HFFc6 (cell line): ENCODE results near the gene REEP2. TPM values are rescaled to one million over a fixed set of nuclear protein-coding genes. Genes with fewer than 3 reads are reported as not detected.
"Not testable (repeated sequence)": the region's sequence is repeated elsewhere in the genome, so short reads cannot be mapped to it uniquely, and the experiment has no call there.

Source experiments
- DNase-seq: peaks from one replicate; pipeline ENCODE4 v3.0.0-alpha.2; 2018
- H3K27ac Mint-ChIP-seq: 2 replicates; pipeline ENCODE4 v1.8.0; 2020; ENCODE audit warnings: mild to moderate bottlenecking, mixed read lengths
- H3K27me3 Mint-ChIP-seq: 2 replicates; pipeline ENCODE4 v1.8.0; 2021; ENCODE audit warnings: mild to moderate bottlenecking, moderate library complexity, mixed read lengths; ENCODE audit not compliant: insufficient read depth
- H3K36me3 Mint-ChIP-seq: 2 replicates; pipeline ENCODE4 v1.8.0; 2021; ENCODE audit warnings: low read depth, mixed read lengths
- H3K4me1 Mint-ChIP-seq: 2 replicates; pipeline ENCODE4 v1.8.0; 2020; ENCODE audit warnings: low read depth, mixed read lengths
- H3K4me3 Mint-ChIP-seq: 2 replicates; pipeline ENCODE4 v1.8.0; 2020; ENCODE audit warnings: mild to moderate bottlenecking, moderate library complexity, mixed read lengths
- H3K9me3 Mint-ChIP-seq: 2 replicates; pipeline ENCODE4 v1.8.0; 2020; ENCODE audit warnings: mild to moderate bottlenecking, mixed read lengths
- long read RNA-seq: library from polyadenylated mRNA; unstranded; transcript quantifications from one replicate; pipeline ENCODE4 v2.0.0, GENCODE V29; 2019
- total RNA-seq, 6 experiments: library from RNA; stranded (reverse); fragmentation: NEBNext Ultra II Directional; extraction: Animal tissue kit (Norgen Biotek cat#: 25700); gene quantifications; 2 replicates in 1 of 6; 3 replicates in 5 of 6; pipeline ENCODE4 v1.2.3, GENCODE V29; 2021
- TF ChIP-seq, protein P1 (sequence below): fragments of 200-600 bp; sonication (generic); IDR thresholded peaks from 2 replicates; pipeline ENCODE4 v1.5.0; 2021; ENCODE audit warnings: antibody characterized with exemption, mild to moderate bottlenecking

REEP2 gene, protein sequence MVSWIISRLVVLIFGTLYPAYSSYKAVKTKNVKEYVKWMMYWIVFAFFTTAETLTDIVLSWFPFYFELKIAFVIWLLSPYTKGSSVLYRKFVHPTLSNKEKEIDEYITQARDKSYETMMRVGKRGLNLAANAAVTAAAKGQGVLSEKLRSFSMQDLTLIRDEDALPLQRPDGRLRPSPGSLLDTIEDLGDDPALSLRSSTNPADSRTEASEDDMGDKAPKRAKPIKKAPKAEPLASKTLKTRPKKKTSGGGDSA
- 10 to 100 TPM; 27.8 to 36.6 (median 33.2) TPM for total RNA-seq
- long read RNA-seq, transcript REEP2-201 (8 exons, 2,099 nt) = minor isoform, 11 of 50 reads
- long read RNA-seq, transcript REEP2-202 (8 exons, 2,170 nt) = major isoform, 34 of 50 reads
- long read RNA-seq, partial matches to known transcripts = 2 of 50 reads
- long read RNA-seq, other reads (novel, unspliced or antisense) = 3 of 50 reads

DNA sequence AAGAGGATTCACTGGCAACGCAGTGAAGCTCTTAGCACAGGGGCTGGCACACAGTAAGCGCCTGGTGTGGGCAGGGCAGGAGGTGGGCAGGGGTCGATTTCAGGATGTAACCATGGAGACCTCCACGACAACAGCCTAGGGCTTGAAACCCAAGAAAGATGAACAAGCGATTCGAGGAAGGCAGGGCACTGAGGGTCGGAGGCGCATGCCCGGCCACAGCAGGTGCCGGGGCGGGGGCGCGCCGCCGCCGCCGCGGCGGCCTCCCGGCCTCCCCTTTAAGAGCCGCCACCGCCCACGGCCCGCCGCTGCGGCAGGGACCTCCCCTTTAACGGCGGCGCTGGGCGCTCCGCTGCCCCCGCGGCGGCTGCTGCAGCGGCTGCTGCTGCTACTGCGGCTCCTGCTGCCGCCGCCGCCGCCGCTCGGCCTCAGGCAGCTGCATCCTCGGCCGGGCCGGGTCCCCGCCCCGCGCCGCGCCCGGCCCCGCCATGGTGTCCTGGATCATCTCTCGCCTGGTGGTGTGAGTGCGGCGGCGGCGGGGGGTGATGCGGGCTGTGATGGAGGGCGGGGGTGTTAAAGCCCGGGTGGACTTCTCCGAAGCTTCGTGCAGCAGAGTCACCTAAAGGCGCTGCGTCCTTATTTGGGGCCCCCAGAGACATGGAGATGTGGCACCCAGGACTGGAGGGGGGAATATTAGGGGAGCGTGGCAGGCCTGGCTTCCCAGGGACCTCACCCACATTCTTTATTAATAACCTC lies at the start of gene REEP2:
TSS of gene REEP2 (plus strand) at position 334 of the 753 bp plus-strand sequence. CDS start at position 486, 152 bp downstream.
- H3K4me1 Mint-ChIP-seq = peaks cover 20% of the 10 kb centered on the region
- H3K36me3 Mint-ChIP-seq = peaks cover 12% of the 10 kb centered on the region
- H3K9me3 Mint-ChIP-seq = no peaks in the 10 kb centered on the region
- peak within 1 kb of the TSS; percentile 90 for H3K4me3 Mint-ChIP-seq
- TF ChIP-seq, protein P1, sequence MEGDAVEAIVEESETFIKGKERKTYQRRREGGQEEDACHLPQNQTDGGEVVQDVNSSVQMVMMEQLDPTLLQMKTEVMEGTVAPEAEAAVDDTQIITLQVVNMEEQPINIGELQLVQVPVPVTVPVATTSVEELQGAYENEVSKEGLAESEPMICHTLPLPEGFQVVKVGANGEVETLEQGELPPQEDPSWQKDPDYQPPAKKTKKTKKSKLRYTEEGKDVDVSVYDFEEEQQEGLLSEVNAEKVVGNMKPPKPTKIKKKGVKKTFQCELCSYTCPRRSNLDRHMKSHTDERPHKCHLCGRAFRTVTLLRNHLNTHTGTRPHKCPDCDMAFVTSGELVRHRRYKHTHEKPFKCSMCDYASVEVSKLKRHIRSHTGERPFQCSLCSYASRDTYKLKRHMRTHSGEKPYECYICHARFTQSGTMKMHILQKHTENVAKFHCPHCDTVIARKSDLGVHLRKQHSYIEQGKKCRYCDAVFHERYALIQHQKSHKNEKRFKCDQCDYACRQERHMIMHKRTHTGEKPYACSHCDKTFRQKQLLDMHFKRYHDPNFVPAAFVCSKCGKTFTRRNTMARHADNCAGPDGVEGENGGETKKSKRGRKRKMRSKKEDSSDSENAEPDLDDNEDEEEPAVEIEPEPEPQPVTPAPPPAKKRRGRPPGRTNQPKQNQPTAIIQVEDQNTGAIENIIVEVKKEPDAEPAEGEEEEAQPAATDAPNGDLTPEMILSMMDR = no peak
- H3K27ac Mint-ChIP-seq = peak within 1 kb of the TSS; percentile 66
- peaks cover 4% of the 10 kb centered on the region for H3K27me3 Mint-ChIP-seq
- DNase-seq = peak; percentile 31

DNA sequence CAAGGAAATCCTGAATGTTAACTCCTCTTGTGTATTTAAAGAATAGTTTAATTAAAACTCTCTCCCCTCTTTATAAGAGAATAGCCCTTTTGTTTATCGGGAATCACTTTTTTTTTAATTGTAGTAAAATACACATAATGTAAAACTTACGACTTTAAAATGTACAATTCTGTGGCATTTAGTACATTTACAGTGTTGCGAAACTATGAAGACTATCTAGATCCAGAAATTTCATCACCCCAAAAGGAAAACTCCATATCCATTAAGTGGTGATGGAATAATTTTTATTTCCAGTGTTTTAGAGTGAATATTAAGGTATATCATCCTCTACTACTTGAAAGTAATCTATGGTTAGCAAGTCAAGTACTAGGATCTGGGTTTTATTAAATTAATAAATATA lies 49.5 kb upstream of the REEP2 start:
- no peaks in the 10 kb centered on the region for H3K27me3 Mint-ChIP-seq
- no peak overlapping the region for H3K4me3 Mint-ChIP-seq
- H3K27ac Mint-ChIP-seq = no peak overlapping the region
- H3K4me1 Mint-ChIP-seq = no peaks in the 10 kb centered on the region
- TF ChIP-seq, protein P1 = no peak
- no peaks in the 10 kb centered on the region for H3K9me3 Mint-ChIP-seq
- peaks cover 30% of the 10 kb centered on the region for H3K36me3 Mint-ChIP-seq
- DNase-seq = no peak

DNA sequence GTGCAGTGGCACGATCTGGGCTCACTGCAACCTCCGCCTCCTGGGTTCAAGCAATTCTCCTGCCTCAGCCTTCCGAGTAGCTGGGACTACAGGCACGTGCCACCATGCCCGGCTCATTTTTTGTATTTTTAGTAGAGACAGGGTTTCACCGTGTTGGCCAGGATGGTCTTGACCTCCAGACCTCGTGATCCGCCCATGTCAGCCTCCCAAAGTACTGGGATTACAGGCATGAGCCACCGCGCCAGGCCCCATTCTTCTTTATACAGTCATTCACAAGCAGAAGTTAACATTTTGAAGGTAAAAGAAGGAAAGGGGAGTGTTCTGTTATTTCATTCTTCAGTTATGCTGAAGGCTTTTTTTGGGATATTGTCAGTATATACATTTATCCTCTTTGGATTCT lies 48.9 kb upstream of the REEP2 start:
- not testable (repeated sequence) for H3K27me3 Mint-ChIP-seq, H3K4me3 Mint-ChIP-seq, DNase-seq, H3K27ac Mint-ChIP-seq, H3K9me3 Mint-ChIP-seq, H3K4me1 Mint-ChIP-seq
- peaks cover 30% of the 10 kb centered on the region for H3K36me3 Mint-ChIP-seq

DNA sequence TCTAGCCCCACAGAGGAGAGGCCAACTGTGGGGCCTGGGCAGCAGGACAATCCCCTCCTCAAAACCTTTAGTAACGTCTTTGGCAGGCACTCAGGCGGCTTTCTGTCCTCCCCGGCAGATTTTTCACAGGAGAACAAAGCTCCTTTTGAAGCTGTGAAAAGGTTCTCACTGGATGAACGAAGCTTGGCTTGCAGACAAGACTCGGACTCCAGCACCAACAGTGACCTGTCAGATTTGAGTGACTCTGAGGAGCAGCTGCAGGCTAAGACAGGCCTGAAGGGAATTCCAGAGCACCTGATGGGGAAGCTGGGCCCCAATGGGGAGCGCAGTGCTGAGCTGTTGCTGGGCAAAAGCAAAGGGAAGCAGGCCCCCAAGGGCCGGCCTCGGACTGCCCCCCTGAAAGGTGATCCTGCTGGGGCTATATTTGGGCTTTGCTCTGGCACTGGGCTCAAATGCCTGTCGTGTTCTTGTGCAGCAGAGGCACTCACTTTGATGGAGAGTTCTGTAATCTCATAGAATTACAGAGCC lies 46.9 kb upstream of the REEP2 start:
- Mint-ChIP-seq H3K9me3 (no peaks in the 10 kb centered on the region), H3K27ac (no peak overlapping the region), H3K4me3 (no peak overlapping the region), H3K4me1 (no peaks in the 10 kb centered on the region), H3K36me3 (peaks cover 24% of the 10 kb centered on the region; the same call in 1 of the 2 replicates), H3K27me3 (no peaks in the 10 kb centered on the region)
- no peak for DNase-seq
- TF ChIP-seq, protein P1 = no peak

DNA sequence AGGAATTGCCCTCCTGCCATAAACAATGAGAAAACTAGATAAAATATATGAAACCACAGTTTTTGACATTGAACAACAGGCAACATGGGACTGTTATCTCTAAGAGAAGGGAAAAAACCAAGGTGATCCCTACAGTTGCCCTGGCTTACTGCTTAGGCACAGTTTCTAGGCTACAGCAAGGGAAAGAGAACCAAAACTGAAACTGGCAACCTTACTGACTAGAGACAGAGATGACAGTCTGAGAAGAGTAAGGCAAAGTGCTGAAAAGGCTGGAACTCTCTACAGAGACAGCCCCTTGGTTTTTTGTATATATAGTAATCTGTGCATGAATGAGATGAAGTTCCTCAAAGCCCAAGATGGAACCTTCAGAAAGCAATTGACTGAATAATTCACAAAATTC lies 36.2 kb upstream of the REEP2 start:
- no peak for DNase-seq
- H3K4me1 Mint-ChIP-seq = no peaks in the 10 kb centered on the region
- H3K27ac Mint-ChIP-seq = no peak overlapping the region
- H3K36me3 Mint-ChIP-seq = peaks cover 37% of the 10 kb centered on the region
- H3K27me3 Mint-ChIP-seq = no peaks in the 10 kb centered on the region
- no peaks in the 10 kb centered on the region for H3K9me3 Mint-ChIP-seq
- H3K4me3 Mint-ChIP-seq = no peak overlapping the region
- TF ChIP-seq, protein P1 = no peak
